SW 1271 (cell line): ENCODE measurements around the gene IRF2BPL.
A peak's percentile ranks its signal among the peaks of the same experiment; 100 is the strongest.
"Not testable (repeated sequence)": the region's sequence is repeated elsewhere in the genome, so short reads cannot be mapped to it uniquely, and the experiment has no call there.

Experiments
- DNase-seq, 2 experiments: peaks; one replicate each; lab custom pipeline; 2025; lab: John Stamatoyannopoulos, UW

The IRF2BPL gene

GRCh38 chr14:77033622-77034589 is 5.4 kb upstream of the IRF2BPL start:
- peak; percentile 71 to 86 for DNase-seq

- DNase-seq: peak; percentile 72 to 96
These were observed 4.5 kb upstream of the IRF2BPL start for GRCh38 chr14:77032844-77033621.

GRCh38 chr14:77032491-77032843 is 4.0 kb upstream of the IRF2BPL start:
- no peak for DNase-seq

- DNase-seq: no peak
These were observed 3.4 kb upstream of the IRF2BPL start for GRCh38 chr14:77031759-77032490.

- DNase-seq: peak in 1 of 2 experiments; percentile 70
These were observed 747 bp downstream of the IRF2BPL start for GRCh38 chr14:77027538-77028383.

GRCh38 chr14:77026930-77027537 is 1.5 kb downstream of the IRF2BPL start:
- no peak for DNase-seq

- peak in 1 of 2 experiments; percentile 32 for DNase-seq
These were observed 2.2 kb downstream of the IRF2BPL start for GRCh38 chr14:77026166-77026929.

GRCh38 chr14:77025744-77026165 is 2.8 kb downstream of the IRF2BPL start:
- no peak for DNase-seq

- peak in 1 of 2 experiments; percentile 43 for DNase-seq
These were observed 4.3 kb downstream of the IRF2BPL start for GRCh38 chr14:77024171-77024691.

GRCh38 chr14:77023001-77023996 is 5.2 kb downstream of the IRF2BPL start:
- no peak for DNase-seq

- DNase-seq: no peak
These were observed 6.2 kb downstream of the IRF2BPL start for GRCh38 chr14:77022236-77022852.

- not testable (repeated sequence) for DNase-seq
These were observed 7.1 kb downstream of the IRF2BPL start for GRCh38 chr14:77021424-77021823.

GRCh38 chr14:77018785-77019184 is 9.7 kb downstream of the IRF2BPL start:
- DNase-seq: no peak

GRCh38 chr14:77017666-77018065 is 10.8 kb downstream of the IRF2BPL start:
- DNase-seq: no peak

GRCh38 chr14:77014734-77015133 is 13.8 kb downstream of the IRF2BPL start:
- no peak for DNase-seq

- DNase-seq: no peak
These were observed 14.4 kb downstream of the IRF2BPL start for GRCh38 chr14:77014004-77014604.

GRCh38 chr14:77012193-77012765 is 16.2 kb downstream of the IRF2BPL start:
- no peak for DNase-seq
